H1 (cell line): Measurements from ENCODE around the gene MMS22L. TPM values are rescaled to one million over a fixed set of nuclear protein-coding genes. Genes with fewer than 3 reads are reported as not detected.
A peak's percentile ranks its signal among the peaks of the same experiment; 100 is the strongest.

Experiments
- CTCF ChIA-PET: fragments of 300-600 bp; sonication (Branson Sonifier 250); formaldehyde crosslinking; loops from one replicate; lab custom pipeline; 2021; ENCODE audit not compliant: partially characterized antibody; lab: Charles Lee
- POLR2A ChIA-PET: fragments of 300-600 bp; sonication (Branson Sonifier 250); formaldehyde crosslinking; loops from one replicate; lab custom pipeline; 2021; ENCODE audit warnings: inconsistent platforms; ENCODE audit not compliant: partially characterized antibody; lab: Charles Lee
- DNase-seq, 2 experiments: peaks; one replicate each; pipeline versions ENCODE4 v3.0.0 to v3.0.0-alpha.2; 2010 to 2022; ENCODE audit warnings: low spot score in 2 of 2, low read depth in 1 of 2, mixed read lengths in 1 of 2
- FAIRE-seq: peaks from 2 replicates; lab custom pipeline; 2011; peaks lifted over from hg19 to GRCh38; lab: Jason Lieb, UNC
- H2AFZ ChIP-seq: 2 replicates; pipeline ENCODE4 v1.8.1; 2012; ENCODE audit warnings: low read length, inconsistent platforms
- H2AK5ac ChIP-seq: 2 replicates; pipeline ENCODE4 v1.6.1; 2013; ENCODE audit warnings: low read depth, low read length
- H2BK120ac ChIP-seq: replicated peaks from 2 replicates; pipeline ENCODE3; 2013; ENCODE audit warnings: low read depth, low read length, inconsistent platforms
- H2BK12ac ChIP-seq: 2 replicates; pipeline ENCODE4 v1.6.1; 2013; ENCODE audit warnings: low read depth, low read length
- H2BK15ac ChIP-seq: 2 replicates; pipeline ENCODE4 v1.6.1; 2013; ENCODE audit warnings: low read length
- H2BK20ac ChIP-seq: 2 replicates; pipeline ENCODE4 v1.6.1; 2013; ENCODE audit warnings: low read length
- H2BK5ac ChIP-seq: 2 replicates; pipeline ENCODE4 v1.6.1; 2013; ENCODE audit warnings: low read depth, low read length
- H3K14ac ChIP-seq: 2 replicates; pipeline ENCODE4 v1.6.1; 2013; ENCODE audit warnings: inconsistent platforms; ENCODE audit not compliant: insufficient read length
- H3K18ac ChIP-seq: 2 replicates; pipeline ENCODE4 v1.6.1; 2013; ENCODE audit warnings: low read length; ENCODE audit errors: extremely low read depth
- H3K23ac ChIP-seq: 2 replicates; pipeline ENCODE4 v1.6.1; 2013; ENCODE audit warnings: inconsistent platforms; ENCODE audit not compliant: insufficient read length
- H3K23me2 ChIP-seq: 2 replicates; pipeline ENCODE4 v1.6.1; 2013; ENCODE audit warnings: low read depth, low read length
- H3K27ac ChIP-seq: 2 replicates; pipeline ENCODE4 v1.6.1; 2011; ENCODE audit warnings: low read depth, low read length, inconsistent platforms
- H3K27me3 ChIP-seq, 4 experiments: replicated peaks in 1 of 4; 1 replicate in 1 of 4; 2 replicates in 3 of 4; pipeline versions ENCODE4 v1.6.1 to v1.8.1; 2011 to 2013; ENCODE audit warnings: low read length in 3 of 4, mild to moderate bottlenecking in 3 of 4, inconsistent platforms in 2 of 4, mixed read lengths in 2 of 4, moderate library complexity in 1 of 4; ENCODE audit not compliant: control insufficient read depth in 3 of 4, insufficient read depth in 3 of 4; ENCODE audit errors: extremely low read depth in 1 of 4
- H3K36me3 ChIP-seq, 4 experiments: 2 replicates each; pipeline versions ENCODE4 v1.6.1 to v1.8.1; 2011 to 2013; ENCODE audit warnings: mild to moderate bottlenecking in 4 of 4, low read length in 3 of 4, moderate library complexity in 2 of 4, control low read depth in 1 of 4, inconsistent platforms in 1 of 4; ENCODE audit not compliant: insufficient read depth in 4 of 4, control insufficient read depth in 2 of 4
- H3K4ac ChIP-seq: replicated peaks from 2 replicates; pipeline ENCODE3; 2013; ENCODE audit warnings: low read length, low read depth, mixed read lengths, inconsistent platforms; ENCODE audit not compliant: insufficient read length
- H3K4me1 ChIP-seq, 4 experiments: replicated peaks in 1 of 4; 1 replicate in 1 of 4; 2 replicates in 3 of 4; pipeline versions ENCODE4 v1.6.1 to v1.8.1; 2011 to 2013; ENCODE audit warnings: low read length in 3 of 4, inconsistent platforms in 2 of 4, mixed read lengths in 1 of 4; ENCODE audit not compliant: insufficient read depth in 4 of 4, control insufficient read depth in 3 of 4
- H3K4me2 ChIP-seq, 2 experiments: 2 replicates each; pipeline versions ENCODE4 v1.6.1 to v1.8.1; 2011 to 2013; ENCODE audit warnings: low read depth in 2 of 2, low read length in 2 of 2, control low read depth in 1 of 2, inconsistent platforms in 1 of 2, mild to moderate bottlenecking in 1 of 2; ENCODE audit not compliant: insufficient read depth in 1 of 2
- H3K4me3 ChIP-seq, 4 experiments: fragments of 200-600, 300-600 bp in 1 of 4; sonication (generic), shearing (Covaris generic), sonication (Bioruptor Twin) in 1 of 4; 2 replicates each; pipeline versions ENCODE4 v1.5.1 to v1.8.1; 2011 to 2016; ENCODE audit warnings: low read length in 4 of 4, low read depth in 3 of 4, control low read depth in 2 of 4, inconsistent platforms in 2 of 4, mild to moderate bottlenecking in 2 of 4, mixed read lengths in 1 of 4, moderate library complexity in 1 of 4; ENCODE audit not compliant: insufficient read depth in 2 of 4; ENCODE audit errors: extremely low read depth in 1 of 4
- H3K56ac ChIP-seq: replicated peaks from 2 replicates; pipeline ENCODE3; 2013; ENCODE audit warnings: low read depth, mild to moderate bottlenecking, mixed read lengths, low read length, inconsistent platforms; ENCODE audit not compliant: insufficient read length
- H3K79me1 ChIP-seq: 2 replicates; pipeline ENCODE4 v1.6.1; 2013; ENCODE audit warnings: low read depth, low read length, control low read depth
- H3K79me2 ChIP-seq, 2 experiments: 2 replicates each; pipeline versions ENCODE4 v1.6.1 to v1.8.1; 2012 to 2013; ENCODE audit warnings: low read length in 2 of 2, mild to moderate bottlenecking in 2 of 2, inconsistent platforms in 1 of 2; ENCODE audit not compliant: insufficient read depth in 2 of 2, control insufficient read depth in 1 of 2
- H3K9ac ChIP-seq, 4 experiments: replicated peaks in 1 of 4; 1 replicate in 1 of 4; 2 replicates in 3 of 4; pipeline versions ENCODE4 v1.6.1 to v1.8.1; 2011 to 2013; ENCODE audit warnings: low read depth in 3 of 4, low read length in 3 of 4, control low read depth in 2 of 4, mild to moderate bottlenecking in 2 of 4, moderate library complexity in 2 of 4, inconsistent platforms in 1 of 4; ENCODE audit errors: extremely low read depth in 1 of 4
- H3K9me3 ChIP-seq, 2 experiments: 2 replicates each; pipeline versions ENCODE4 v1.6.1 to v1.8.1; 2012 to 2013; ENCODE audit warnings: mild to moderate bottlenecking in 2 of 2, moderate library complexity in 2 of 2, control low read depth in 1 of 2, inconsistent platforms in 1 of 2, low read depth in 1 of 2, low read length in 1 of 2, mixed read lengths in 1 of 2; ENCODE audit not compliant: insufficient read depth in 2 of 2
- H4K20me1 ChIP-seq, 2 experiments: replicated peaks in 1 of 2; 2 replicates each; pipeline versions ENCODE3 to v1.8.1; 2011 to 2013; ENCODE audit warnings: inconsistent platforms in 2 of 2, low read length in 2 of 2, mild to moderate bottlenecking in 1 of 2; ENCODE audit not compliant: insufficient read depth in 2 of 2, control insufficient read depth in 1 of 2
- H4K5ac ChIP-seq: 2 replicates; pipeline ENCODE4 v1.6.1; 2013; ENCODE audit warnings: low read length, low read depth, mixed read lengths, inconsistent platforms; ENCODE audit not compliant: insufficient read length
- H4K8ac ChIP-seq: 2 replicates; pipeline ENCODE4 v1.8.0; 2013; ENCODE audit warnings: mild to moderate bottlenecking, moderate library complexity, low read length, inconsistent platforms; ENCODE audit not compliant: insufficient read depth; ENCODE audit errors: extremely low read depth
- H4K91ac ChIP-seq: replicated peaks from 2 replicates; pipeline ENCODE3; 2013; ENCODE audit warnings: low read length, mixed read lengths, inconsistent platforms; ENCODE audit not compliant: insufficient read length
- CBX8 ChIP-seq: fragments of 300-800, 300-1000 bp; sonication (generic); IDR thresholded peaks from 2 replicates; pipeline ENCODE4 v1.7.1; 2016; ENCODE audit warnings: low read depth, low read length, borderline replicate concordance
- CREB1 ChIP-seq: IDR thresholded peaks from 2 replicates; pipeline ENCODE4 v1.6.1; 2012; ENCODE audit warnings: inconsistent platforms
- JUND ChIP-seq: IDR thresholded peaks from 2 replicates; pipeline ENCODE4 v1.6.1; 2011; ENCODE audit warnings: mild to moderate bottlenecking, improper control_type of control experiment, low read length
- KDM5A ChIP-seq: fragments of 200-600 bp; IDR thresholded peaks from 2 replicates; pipeline ENCODE4 v1.7.1; 2012; ENCODE audit warnings: mild to moderate bottlenecking, low read length, inconsistent platforms, mixed read lengths
- NRF1 ChIP-seq: IDR thresholded peaks from 2 replicates; pipeline ENCODE4 v1.6.1; 2011; ENCODE audit warnings: mild to moderate bottlenecking, low read depth, low read length, improper control_type of control experiment
- RAD21 ChIP-seq, 2 experiments: IDR thresholded peaks in 1 of 2; conservative IDR thresholded peaks in 1 of 2; 2 replicates each; pipeline ENCODE4 v1.6.1; 2011; ENCODE audit warnings: low read depth in 2 of 2, low read length in 2 of 2, improper control_type of control experiment in 1 of 2, inconsistent platforms in 1 of 2, mild to moderate bottlenecking in 1 of 2, moderate library complexity in 1 of 2
- RFX5 ChIP-seq: IDR thresholded peaks from 2 replicates; pipeline ENCODE4 v1.6.1; 2011; ENCODE audit warnings: low read depth, low read length, improper control_type of control experiment, borderline replicate concordance
- SIRT6 ChIP-seq: IDR thresholded peaks from one replicate; pipeline ENCODE4 v1.7.1; 2012; ENCODE audit warnings: low read length, inconsistent platforms
- SRF ChIP-seq: IDR thresholded peaks from 2 replicates; pipeline ENCODE4 v1.6.1; 2011; ENCODE audit warnings: mild to moderate bottlenecking, low read depth, low read length, moderate library complexity
- TEAD4 ChIP-seq: IDR thresholded peaks from 2 replicates; pipeline ENCODE4 v1.6.1; 2012; ENCODE audit warnings: low read depth, low read length, inconsistent platforms, mixed read lengths
- WGBS, 2 experiments: shearing (Covaris generic) in 1 of 2; methylation state at CpG; one replicate each; pipeline versions ENCODE4 v1.1.6 to v1.1.7; 2013 to 2015; ENCODE audit warnings: low lambda C conversion rate in 2 of 2, mixed read lengths in 2 of 2, inconsistent platforms in 1 of 2, low coverage in 1 of 2, missing lambda C conversion rate in 1 of 2; ENCODE audit not compliant: insufficient replicate concordance in 2 of 2, insufficient coverage in 1 of 2, insufficient read length in 1 of 2; ENCODE audit errors: extremely low coverage in 1 of 2, missing lambda C conversion rate in 1 of 2; 5-methylcytosine and 5-hydroxymethylcytosine counted together
- polyA plus RNA-seq, 7 experiments: library from polyadenylated mRNA; depleted of rRNA in 3 of 7; stranded (reverse) in 5 of 7; unstranded in 2 of 7; fragments of >200 nt in 5 of 7; fragments of 200-250 nt in 2 of 7; gene quantifications; 1 replicate in 5 of 7; 2 replicates in 1 of 7; 4 replicates in 1 of 7; pipeline versions ENCODE4 v1.2.1 to v1.2.3, GENCODE V29; 2011 to 2013; ENCODE audit warnings: missing spikeins in 2 of 7, mixed read lengths in 2 of 7
- total RNA-seq: library from RNA; stranded (reverse); fragmentation: NEBNext Ultra II Directional; extraction: Animal tissue kit (Norgen Biotek cat#: 25700); gene quantifications from 2 replicates; pipeline ENCODE4 v1.2.1, GENCODE V29; 2021
- TF ChIP-seq, protein P1 (sequence below): IDR thresholded peaks from 2 replicates; pipeline ENCODE4 v1.6.1; 2012; ENCODE audit warnings: inconsistent platforms

Gene MMS22L
- total and polyA plus RNA-seq, 2 of the 8 experiments (the other 6 are each of a cell fraction or from before 2014, with no cell fraction given), result 11.1 to 32.6 TPM

- no peak overlapping the region for H3K4me2 ChIP-seq
- H3K36me3 ChIP-seq, result no peaks in the 10 kb centered on the region; a peak in 2 of 8 replicates
- H3K4me3 ChIP-seq, result no peak overlapping the region
- H3K79me1 ChIP-seq, result no peaks in the 10 kb centered on the region
- no peak overlapping the region for H2BK12ac ChIP-seq
- H2BK120ac ChIP-seq, result no peak overlapping the region
- H3K56ac ChIP-seq, result no peak overlapping the region
- no peak overlapping the region for H3K14ac ChIP-seq
- no peak overlapping the region for H4K5ac ChIP-seq
- no peaks in the 10 kb centered on the region for H3K23me2 ChIP-seq
- H3K9ac ChIP-seq, result no peak overlapping the region
- H3K18ac ChIP-seq, result no peak overlapping the region
- H3K27ac ChIP-seq, result no peak overlapping the region
- H4K91ac ChIP-seq, result no peak overlapping the region
- H2BK5ac ChIP-seq, result no peak overlapping the region
- POLR2A ChIA-PET, result interaction anchor here (1.1 kb wide), 1 partner anchor 13 kb away, joined by 6 read pairs; no protein-coding TSS in a partner anchor
- WGBS, 2 experiments, result 79% methylated on average over 4 of the region's 4 CpGs; no CpG with 5 or more reads in 1 of the 2 experiments
- H4K8ac ChIP-seq, result no peak overlapping the region
- no peak overlapping the region for H3K4ac ChIP-seq
- no peaks in the 10 kb centered on the region for H3K79me2 ChIP-seq
- no peak overlapping the region for H2BK20ac ChIP-seq
- peaks cover 0 to 4% (median 0%) of the 10 kb centered on the region in 4 experiments; a peak in 1 of 7 replicates for H3K4me1 ChIP-seq
- CTCF ChIA-PET, result interaction anchor here (0.5 to 0.6 kb wide), 3 partner anchors 93 to 233 kb away, joined by 3 to 7 read pairs (median 3); no protein-coding TSS in a partner anchor
- H4K20me1 ChIP-seq, result no peaks in the 10 kb centered on the region
- no peaks in the 10 kb centered on the region for H3K27me3 ChIP-seq
- H3K23ac ChIP-seq, result no peak overlapping the region
- H2AFZ ChIP-seq, result 0 out of 2 replicates have a peak overlapping the region, but pooled peaks have one; percentile 8
- FAIRE-seq (no peak), DNase-seq (no peak)
- H3K9me3 ChIP-seq, result peaks cover 12 to 15% of the 10 kb centered on the region in 2 experiments
- no peak overlapping the region for H2BK15ac ChIP-seq
- H2AK5ac ChIP-seq, result no peak overlapping the region
- TF ChIP-seq TEAD4 (no peak), RFX5 (no peak), KDM5A (no peak), NRF1 (no peak), JUND (no peak), SRF (no peak), SIRT6 (no peak), CREB1 (no peak), CBX8 (no peak), RAD21 (IDR thresholded peaks at IDR 0.05 in 1 of 2, conservative IDR thresholded peaks at IDR 0.05 in 1 of 2; ENCODE audit: low read depth in 2 of 2, low read length in 2 of 2) (no peak)
- TF ChIP-seq, protein P1, sequence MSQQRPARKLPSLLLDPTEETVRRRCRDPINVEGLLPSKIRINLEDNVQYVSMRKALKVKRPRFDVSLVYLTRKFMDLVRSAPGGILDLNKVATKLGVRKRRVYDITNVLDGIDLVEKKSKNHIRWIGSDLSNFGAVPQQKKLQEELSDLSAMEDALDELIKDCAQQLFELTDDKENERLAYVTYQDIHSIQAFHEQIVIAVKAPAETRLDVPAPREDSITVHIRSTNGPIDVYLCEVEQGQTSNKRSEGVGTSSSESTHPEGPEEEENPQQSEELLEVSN, result no peak
Measured at GRCh38 chr6:97291896-97292295, 8.9 kb upstream of the MMS22L start.
